Measurements from ENCODE around the gene ENDOU. TPM values are rescaled to one million over a fixed set of nuclear protein-coding genes. Genes with fewer than 3 reads are reported as not detected.
A peak's percentile ranks its signal among the peaks of the same experiment; 100 is the strongest.

The ENDOU gene
- total RNA-seq, 1 donor from 2014 or later = not detected

DNA sequence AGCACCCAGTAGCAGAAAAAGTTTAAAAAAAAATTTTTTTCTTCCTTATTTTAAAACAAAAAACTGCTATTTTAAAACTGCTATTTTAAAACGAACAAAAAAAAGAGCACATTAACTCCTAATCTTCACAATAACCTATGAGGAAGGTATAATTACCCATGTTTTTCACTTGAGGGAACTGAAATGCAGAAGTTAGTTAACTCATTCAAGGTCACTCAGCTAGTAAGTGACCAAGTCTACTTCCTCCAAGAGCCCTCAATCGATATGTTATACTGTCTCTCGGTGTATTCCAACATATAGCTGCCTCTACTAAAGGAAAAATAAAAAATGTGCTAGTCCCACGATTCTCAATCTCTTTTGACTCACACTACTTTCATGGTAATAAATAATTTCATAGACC, 27.2 kb downstream of the ENDOU start:
- peaks cover 0 to 52% of the 10 kb centered on the region in 2 donors for H3K36me3 ChIP-seq
- intact Hi-C loops (cut with DNase I) = no loop called here

DNA sequence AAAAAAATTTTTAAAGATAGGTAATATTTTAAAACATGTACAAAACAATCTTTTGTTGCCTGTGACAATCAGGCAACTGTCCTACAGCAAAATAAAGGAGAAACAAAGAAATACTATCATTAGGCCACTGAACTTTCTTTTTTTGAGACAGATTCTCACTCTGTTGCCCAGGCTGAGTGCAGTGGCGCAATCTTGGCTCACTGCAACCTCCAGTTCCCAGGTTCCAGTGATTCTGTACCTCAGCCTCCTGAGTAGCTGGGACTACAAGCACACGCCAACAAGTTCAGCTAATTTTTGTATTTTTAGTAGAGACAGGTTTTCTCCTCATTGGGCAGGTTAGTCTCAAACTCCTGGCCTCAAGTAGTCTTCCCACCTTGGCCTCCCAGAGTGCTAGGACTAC, 36.1 kb downstream of the ENDOU start:
- DNase-seq (ENCODE audit: low spot score in 2 of 2) = no peak
- H3K27me3 ChIP-seq = no peaks in the 10 kb centered on the region
- H3K27ac ChIP-seq = no peak overlapping the region
- peaks cover 0 to 25% of the 10 kb centered on the region in 2 donors for H3K36me3 ChIP-seq
- no peak for TF ChIP-seq CTCF (IDR thresholded peaks at IDR 0.05)
- H3K4me3 ChIP-seq = no peak overlapping the region
- intact Hi-C loops (cut with DNase I) = loop anchor here (5.0 kb wide), 1 partner anchor 37 kb away; no protein-coding TSS in a partner anchor
- H3K4me1 ChIP-seq = no peaks in the 10 kb centered on the region
- no peaks in the 10 kb centered on the region for H3K9me3 ChIP-seq

More for the DNA sequence above, 27.2 kb downstream of the ENDOU start:
- no peak overlapping the region for H3K27ac ChIP-seq
- no peaks in the 10 kb centered on the region for H3K27me3 ChIP-seq
- no peaks in the 10 kb centered on the region for H3K4me1 ChIP-seq
- no peaks in the 10 kb centered on the region for H3K9me3 ChIP-seq
- TF ChIP-seq CTCF (IDR thresholded peaks at IDR 0.05) = no peak
- DNase-seq (ENCODE audit: low spot score in 2 of 2) = no peak
- H3K4me3 ChIP-seq = no peak overlapping the region

DNA sequence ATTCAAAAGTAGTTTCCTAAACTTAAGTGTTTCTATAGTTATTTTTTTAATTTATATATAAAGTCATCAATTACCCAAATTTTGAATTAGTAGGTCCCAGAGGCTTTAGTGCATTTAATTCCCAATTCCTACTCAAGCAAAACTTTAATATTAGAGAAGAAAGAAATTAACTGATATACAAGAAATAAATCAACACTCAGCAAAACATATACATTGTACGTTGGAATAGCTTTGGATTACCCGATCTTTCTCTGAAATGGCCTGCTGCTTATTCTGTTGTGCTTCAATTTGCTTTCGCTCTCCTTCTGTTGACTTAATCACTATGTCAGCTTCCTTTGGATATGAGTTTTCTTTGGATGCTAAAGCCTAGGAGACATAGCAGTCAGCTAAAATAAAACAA, 37.7 kb downstream of the ENDOU start:
- H3K27ac ChIP-seq = no peak overlapping the region
- intact Hi-C loops (cut with DNase I) = loop anchor here (2.0 to 5.0 kb wide), 2 partner anchors 35 to 655 kb away; no protein-coding TSS in a partner anchor
- H3K4me3 ChIP-seq = no peak overlapping the region
- H3K4me1 ChIP-seq = no peaks in the 10 kb centered on the region
- H3K27me3 ChIP-seq = no peaks in the 10 kb centered on the region
- no peaks in the 10 kb centered on the region for H3K9me3 ChIP-seq
- H3K36me3 ChIP-seq = peaks cover 3 to 21% of the 10 kb centered on the region in 2 donors
- DNase-seq (ENCODE audit: low spot score in 2 of 2) = no peak
- TF ChIP-seq CTCF (IDR thresholded peaks at IDR 0.05) = no peak

- H3K4me3 ChIP-seq = no peak overlapping the region
- peak; percentile 44 to 64 (median 47) for TF ChIP-seq CTCF (IDR thresholded peaks at IDR 0.05)
- intact Hi-C loops (cut with DNase I) = loop anchor here (2.0 to 5.0 kb wide), 2 partner anchors 34 to 654 kb away; no protein-coding TSS in a partner anchor
Observed at GRCh38 chr12:47686645-47687240, 38.5 kb downstream of the ENDOU start.

GRCh38 chr12:47679785-47680184, 45.5 kb downstream of the ENDOU start:
- intact Hi-C loops (cut with DNase I) = no loop called here
- H3K36me3 ChIP-seq = peaks cover 8 to 19% of the 10 kb centered on the region in 2 donors
- H3K9me3 ChIP-seq = no peaks in the 10 kb centered on the region
- no peak for DNase-seq (ENCODE audit: low spot score in 2 of 2)
- H3K27ac ChIP-seq = no peak overlapping the region
- no peak overlapping the region for H3K4me3 ChIP-seq
- H3K4me1 ChIP-seq = no peaks in the 10 kb centered on the region
- no peaks in the 10 kb centered on the region for H3K27me3 ChIP-seq
- no peak for TF ChIP-seq CTCF (IDR thresholded peaks at IDR 0.05)

More at GRCh38 chr12:47686645-47687240, 38.5 kb downstream of the ENDOU start:
- H3K4me1 ChIP-seq = no peaks in the 10 kb centered on the region
- DNase-seq (ENCODE audit: low spot score in 2 of 2) = no peak
- H3K9me3 ChIP-seq = no peaks in the 10 kb centered on the region
- H3K27me3 ChIP-seq = no peaks in the 10 kb centered on the region
- peaks cover 3 to 15% of the 10 kb centered on the region in 2 donors for H3K36me3 ChIP-seq
- H3K27ac ChIP-seq = no peak overlapping the region
